ENCODE measurements around the gene ANKRD13D.

The ANKRD13D gene

GRCh38 chr11:67284811-67285540 is 4.1 kb upstream of the ANKRD13D start:
- no peaks in the 10 kb centered on the region for H3K9me2 ChIP-seq (replicated peaks; ENCODE audit: control insufficient read depth, low read length)
- H3K36me3 ChIP-seq (ENCODE audit: control insufficient read depth, low read length), result peaks cover 87% of the 10 kb centered on the region
- peaks cover 54% of the 10 kb centered on the region for H3K4me1 ChIP-seq (ENCODE audit: control insufficient read depth, low read length)
- H3K4me2 ChIP-seq (ENCODE audit: low read length), result no peak overlapping the region; the same call in 1 of the 2 replicates
- no peaks in the 10 kb centered on the region for H4K20me1 ChIP-seq (ENCODE audit: control insufficient read depth, insufficient read depth, low read depth, low read length)
- peaks cover 20% of the 10 kb centered on the region for H3K79me2 ChIP-seq (ENCODE audit: control insufficient read depth, low read length)
- H3F3A ChIP-seq (ENCODE audit: control insufficient read depth, insufficient read depth), result peaks cover 29% of the 10 kb centered on the region
- H3K4me3 ChIP-seq (ENCODE audit: low read length), result no peak overlapping the region
- H3K27me3 ChIP-seq (ENCODE audit: control insufficient read depth, low read length), result no peaks in the 10 kb centered on the region
- no peaks in the 10 kb centered on the region for H3K9me3 ChIP-seq (ENCODE audit: control insufficient read depth, insufficient read depth, low read length)
- no peak overlapping the region for H3K27ac ChIP-seq (ENCODE audit: low read depth, low read length)
- TF ChIP-seq CTCF (IDR thresholded peaks at IDR 0.05; ENCODE audit: low read depth, low read length, poor library complexity, severe bottlenecking), result no peak
- no peak for TF ChIP-seq EZH2phosphoT487 (IDR thresholded peaks at IDR 0.05; ENCODE audit: borderline replicate concordance, low read length)

GRCh38 chr11:67285541-67286498 is 3.3 kb upstream of the ANKRD13D start:
- peak overlapping the region; percentile 89 for H3K4me2 ChIP-seq (ENCODE audit: low read length)
- no peaks in the 10 kb centered on the region for H3K9me2 ChIP-seq (replicated peaks; ENCODE audit: control insufficient read depth, low read length)
- no peaks in the 10 kb centered on the region for H4K20me1 ChIP-seq (ENCODE audit: control insufficient read depth, insufficient read depth, low read depth, low read length)
- peaks cover 62% of the 10 kb centered on the region for H3K4me1 ChIP-seq (ENCODE audit: control insufficient read depth, low read length)
- TF ChIP-seq CTCF (IDR thresholded peaks at IDR 0.05; ENCODE audit: low read depth, low read length, poor library complexity, severe bottlenecking), result no peak
- TF ChIP-seq EZH2phosphoT487 (IDR thresholded peaks at IDR 0.05; ENCODE audit: borderline replicate concordance, low read length), result no peak
- peak overlapping the region; percentile 98 for H3K27ac ChIP-seq (ENCODE audit: low read depth, low read length)
- H3K79me2 ChIP-seq (ENCODE audit: control insufficient read depth, low read length), result peaks cover 21% of the 10 kb centered on the region
- peaks cover 87% of the 10 kb centered on the region for H3K36me3 ChIP-seq (ENCODE audit: control insufficient read depth, low read length)
- no peaks in the 10 kb centered on the region for H3K9me3 ChIP-seq (ENCODE audit: control insufficient read depth, insufficient read depth, low read length)
- H3K27me3 ChIP-seq (ENCODE audit: control insufficient read depth, low read length), result no peaks in the 10 kb centered on the region
- H3F3A ChIP-seq (ENCODE audit: control insufficient read depth, insufficient read depth), result peaks cover 29% of the 10 kb centered on the region
- no peak overlapping the region for H3K4me3 ChIP-seq (ENCODE audit: low read length)

GRCh38 chr11:67286621-67287333 is 2.3 kb upstream of the ANKRD13D start:
- Histone ChIP-seq H3K4me1 (ENCODE audit: control insufficient read depth, low read length) (peaks cover 63% of the 10 kb centered on the region), H3K36me3 (ENCODE audit: control insufficient read depth, low read length) (peaks cover 87% of the 10 kb centered on the region), H3K79me2 (ENCODE audit: control insufficient read depth, low read length) (peaks cover 27% of the 10 kb centered on the region), H3K4me2 (ENCODE audit: low read length) (peak overlapping the region; percentile 89), H3K9me2 (replicated peaks; ENCODE audit: control insufficient read depth, low read length) (no peaks in the 10 kb centered on the region), H3K9me3 (ENCODE audit: control insufficient read depth, insufficient read depth, low read length) (no peaks in the 10 kb centered on the region), H3K27me3 (ENCODE audit: control insufficient read depth, low read length) (no peaks in the 10 kb centered on the region), H3K4me3 (ENCODE audit: low read length) (peak overlapping the region; percentile 92), H3K27ac (ENCODE audit: low read depth, low read length) (peak overlapping the region; percentile 98), H3F3A (ENCODE audit: control insufficient read depth, insufficient read depth) (peaks cover 29% of the 10 kb centered on the region), H4K20me1 (ENCODE audit: control insufficient read depth, insufficient read depth, low read depth, low read length) (no peaks in the 10 kb centered on the region)
- TF ChIP-seq EZH2phosphoT487 (IDR thresholded peaks at IDR 0.05; ENCODE audit: borderline replicate concordance, low read length), result no peak
- peak; percentile 13 for TF ChIP-seq CTCF (IDR thresholded peaks at IDR 0.05; ENCODE audit: low read depth, low read length, poor library complexity, severe bottlenecking)
